CD14-positive monocyte (primary cell): ENCODE results near the gene CYB561A3. TPM values are rescaled to one million over a fixed set of nuclear protein-coding genes. Genes with fewer than 3 reads are reported as not detected.

Experiments used
- DNase-seq, 3 donors: peaks; one replicate each; pipeline ENCODE4 v3.0.0-alpha.2; 2011 to 2022
- H2AFZ ChIP-seq: 2 replicates; pipeline ENCODE4 v1.6.0; 2012; ENCODE audit warnings: mild to moderate bottlenecking, low read depth, low read length, inconsistent platforms; ENCODE audit not compliant: insufficient read depth, poor library complexity, severe bottlenecking
- H3K27ac ChIP-seq, 2 donors: 1 replicate in 1 of 2; 2 replicates in 1 of 2; pipeline ENCODE4 v1.5.1; 2012 to 2013; ENCODE audit warnings: low read length in 2 of 2, control low read depth in 1 of 2, inconsistent platforms in 1 of 2, low read depth in 1 of 2, mild to moderate bottlenecking in 1 of 2
- H3K27me3 ChIP-seq, 2 donors: one replicate each; pipeline versions ENCODE4 v1.6.0 to v1.6.1; 2011 to 2013; ENCODE audit warnings: low read length in 2 of 2; ENCODE audit not compliant: control insufficient read depth in 2 of 2, insufficient read depth in 2 of 2
- H3K36me3 ChIP-seq, 2 donors: replicated peaks in 1 of 2; 1 replicate in 1 of 2; 2 replicates in 1 of 2; pipeline versions ENCODE4 v1.5.1 to v1.6.1; 2012 to 2013; ENCODE audit warnings: low read length in 2 of 2, control low read depth in 1 of 2, inconsistent platforms in 1 of 2, mild to moderate bottlenecking in 1 of 2; ENCODE audit not compliant: insufficient read depth in 2 of 2, control insufficient read depth in 1 of 2
- H3K4me1 ChIP-seq, 2 donors: 1 replicate in 1 of 2; 2 replicates in 1 of 2; pipeline versions ENCODE4 v1.5.1 to v1.6.1; 2012 to 2013; ENCODE audit warnings: low read length in 2 of 2, control low read depth in 1 of 2, inconsistent platforms in 1 of 2, mild to moderate bottlenecking in 1 of 2, moderate library complexity in 1 of 2; ENCODE audit not compliant: insufficient read depth in 2 of 2, control insufficient read depth in 1 of 2
- H3K4me2 ChIP-seq: replicated peaks from 2 replicates; pipeline ENCODE3; 2012; ENCODE audit warnings: low read length, moderate library complexity, mild to moderate bottlenecking; ENCODE audit not compliant: poor library complexity, severe bottlenecking; ENCODE audit errors: extremely low read depth
- H3K4me3 ChIP-seq, 3 experiments: fragments of 200-600 bp in 1 of 3; sonication (generic) in 1 of 3; replicated peaks in 1 of 3; 1 replicate in 2 of 3; 2 replicates in 1 of 3; pipeline ENCODE4 v1.5.1; 2011 to 2013; ENCODE audit warnings: low read length in 3 of 3, mild to moderate bottlenecking in 3 of 3, control low read depth in 2 of 3, low read depth in 2 of 3, inconsistent platforms in 1 of 3, moderate library complexity in 1 of 3
- H3K79me2 ChIP-seq: 2 replicates; pipeline ENCODE4 v1.6.0; 2012; ENCODE audit warnings: mild to moderate bottlenecking, control low read depth, inconsistent platforms, low read length, moderate library complexity; ENCODE audit not compliant: insufficient read depth
- H3K9ac ChIP-seq: 2 replicates; pipeline ENCODE4 v1.6.0; 2017; ENCODE audit warnings: low read length, mild to moderate bottlenecking; ENCODE audit not compliant: insufficient read depth, poor library complexity, severe bottlenecking
- H3K9me3 ChIP-seq, 2 donors: replicated peaks in 1 of 2; 1 replicate in 1 of 2; 2 replicates in 1 of 2; pipeline versions ENCODE4 v1.5.1 to v1.6.1; 2012 to 2013; ENCODE audit warnings: low read length in 2 of 2, control low read depth in 1 of 2; ENCODE audit not compliant: control insufficient read depth in 1 of 2, insufficient read depth in 1 of 2
- H4K20me1 ChIP-seq: 2 replicates; pipeline ENCODE4 v1.6.0; 2012; ENCODE audit warnings: mild to moderate bottlenecking, low read length, control low read depth, moderate library complexity; ENCODE audit not compliant: insufficient read depth
- H3K27ac Mint-ChIP-seq, 7 donors: one replicate each; pipeline ENCODE4 v1.8.0; 2020; ENCODE audit warnings: mild to moderate bottlenecking in 7 of 7, mixed read lengths in 7 of 7, moderate library complexity in 6 of 7, inconsistent platforms in 2 of 7
- H3K27me3 Mint-ChIP-seq, 3 donors: one replicate each; pipeline ENCODE4 v1.8.0; 2021 to 2022; ENCODE audit warnings: low read depth in 3 of 3, mild to moderate bottlenecking in 3 of 3, mixed read lengths in 3 of 3, moderate library complexity in 3 of 3, inconsistent platforms in 1 of 3
- H3K36me3 Mint-ChIP-seq, 2 donors: one replicate each; pipeline ENCODE4 v1.8.0; 2020; ENCODE audit warnings: mixed read lengths in 2 of 2, inconsistent platforms in 1 of 2, mild to moderate bottlenecking in 1 of 2
- H3K4me1 Mint-ChIP-seq: one replicate; pipeline ENCODE4 v1.8.0; 2020; ENCODE audit warnings: mild to moderate bottlenecking, mixed read lengths
- H3K4me3 Mint-ChIP-seq, 2 donors: one replicate each; pipeline ENCODE4 v1.8.0; 2020; ENCODE audit warnings: mild to moderate bottlenecking in 2 of 2, mixed read lengths in 2 of 2, moderate library complexity in 1 of 2
- H3K9me3 Mint-ChIP-seq, 7 donors: one replicate each; pipeline ENCODE4 v1.8.0; 2020 to 2022; ENCODE audit warnings: mixed read lengths in 7 of 7, mild to moderate bottlenecking in 6 of 7, moderate library complexity in 6 of 7, inconsistent platforms in 2 of 7
- WGBS: methylation state at CpG from one replicate; pipeline ENCODE4 v1.1.5; 2013; ENCODE audit warnings: missing lambda C conversion rate; ENCODE audit not compliant: insufficient coverage; 5-methylcytosine and 5-hydroxymethylcytosine counted together
- intact Hi-C, 2 donors: fragments of 100-400 bp; cut with micrococcal nuclease; formaldehyde crosslinking; loops; one replicate each; pipeline versions ENCODE4 v1.15.0 to v1.15.1; 2023
- polyA plus RNA-seq, 3 donors: library from polyadenylated mRNA; depleted of rRNA in 1 of 3; unstranded in 2 of 3; stranded (reverse) in 1 of 3; fragments of 300-500 nt in 2 of 3; fragments of >200 nt in 1 of 3; fragmentation: Illumina TruSeq in 2 of 3; gene quantifications; 1 replicate in 2 of 3; 2 replicates in 1 of 3; pipeline ENCODE4 v1.2.3, GENCODE V29; 2012 to 2021
- TF ChIP-seq, protein P1 (sequence below): fragments of 200-600 bp; IDR thresholded peaks from one replicate; pipeline ENCODE4 v1.8.0; 2022; ENCODE audit warnings: antibody characterized with exemption, mild to moderate bottlenecking

Gene CYB561A3
- polyA plus RNA-seq, 3 donors: 79.7 to 112 (median 112) TPM

DNA sequence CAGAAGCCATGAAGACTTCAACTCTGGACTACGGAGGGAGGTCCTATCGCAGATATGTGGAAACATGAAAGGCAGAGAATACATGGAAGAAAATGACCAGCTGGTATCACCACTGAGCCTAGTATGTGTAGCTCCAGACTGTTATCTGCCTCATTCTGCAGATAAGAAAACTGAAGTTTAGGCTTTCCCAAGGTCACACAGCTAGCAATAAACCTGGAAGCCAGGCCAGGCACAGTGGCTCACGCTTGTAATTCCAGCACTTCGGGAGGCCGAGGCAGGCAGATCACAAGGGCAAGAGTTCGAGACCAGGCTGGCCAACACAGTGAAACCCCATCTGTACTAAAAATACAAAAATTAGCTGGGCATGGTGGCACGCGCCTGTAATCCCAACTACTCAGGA lies 50.9 kb downstream of the CYB561A3 start:
- TF ChIP-seq, protein P1, sequence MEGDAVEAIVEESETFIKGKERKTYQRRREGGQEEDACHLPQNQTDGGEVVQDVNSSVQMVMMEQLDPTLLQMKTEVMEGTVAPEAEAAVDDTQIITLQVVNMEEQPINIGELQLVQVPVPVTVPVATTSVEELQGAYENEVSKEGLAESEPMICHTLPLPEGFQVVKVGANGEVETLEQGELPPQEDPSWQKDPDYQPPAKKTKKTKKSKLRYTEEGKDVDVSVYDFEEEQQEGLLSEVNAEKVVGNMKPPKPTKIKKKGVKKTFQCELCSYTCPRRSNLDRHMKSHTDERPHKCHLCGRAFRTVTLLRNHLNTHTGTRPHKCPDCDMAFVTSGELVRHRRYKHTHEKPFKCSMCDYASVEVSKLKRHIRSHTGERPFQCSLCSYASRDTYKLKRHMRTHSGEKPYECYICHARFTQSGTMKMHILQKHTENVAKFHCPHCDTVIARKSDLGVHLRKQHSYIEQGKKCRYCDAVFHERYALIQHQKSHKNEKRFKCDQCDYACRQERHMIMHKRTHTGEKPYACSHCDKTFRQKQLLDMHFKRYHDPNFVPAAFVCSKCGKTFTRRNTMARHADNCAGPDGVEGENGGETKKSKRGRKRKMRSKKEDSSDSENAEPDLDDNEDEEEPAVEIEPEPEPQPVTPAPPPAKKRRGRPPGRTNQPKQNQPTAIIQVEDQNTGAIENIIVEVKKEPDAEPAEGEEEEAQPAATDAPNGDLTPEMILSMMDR: no peak
- no peaks in the 10 kb centered on the region for H3K4me1 ChIP-seq
- intact Hi-C loops: no loop called here

DNA sequence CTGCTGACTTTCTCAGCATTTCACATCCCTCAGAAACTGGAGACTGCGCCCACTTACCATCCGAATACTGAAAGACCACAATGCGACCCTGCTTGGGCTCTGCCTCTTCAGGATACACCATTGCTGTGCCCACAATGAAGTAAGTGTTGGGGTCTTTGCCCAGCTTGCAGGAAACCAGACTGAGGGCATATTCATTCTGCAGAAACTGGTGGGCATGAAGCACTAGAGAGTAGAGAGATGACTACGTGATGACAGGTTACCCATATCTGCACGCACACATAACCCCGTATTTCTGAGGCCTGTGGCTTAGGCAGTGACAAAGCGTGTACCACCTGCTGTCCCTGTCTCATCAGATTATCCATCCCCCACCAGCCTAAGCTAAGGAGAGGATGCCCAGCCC lies 51.9 kb downstream of the CYB561A3 start:
- Histone ChIP-seq H3K27ac (no peak overlapping the region), H3K4me3 (no peak overlapping the region), H3K4me2 (no peak overlapping the region), H4K20me1 (no peaks in the 10 kb centered on the region), H3K9ac (no peak overlapping the region), H3K4me1 (no peaks in the 10 kb centered on the region), H3K27me3 (no peaks in the 10 kb centered on the region), H3K9me3 (no peaks in the 10 kb centered on the region), H3K79me2 (no peaks in the 10 kb centered on the region), H3K36me3 (peaks cover 96 to 100% of the 10 kb centered on the region in 2 donors), H2AFZ (no peak overlapping the region)
- Mint-ChIP-seq H3K9me3 (no peaks in the 10 kb centered on the region), H3K27ac (no peak overlapping the region), H3K4me3 (no peak overlapping the region), H3K4me1 (no peaks in the 10 kb centered on the region), H3K36me3 (peaks cover 10 to 41% of the 10 kb centered on the region in 2 donors), H3K27me3 (no peaks in the 10 kb centered on the region)
- TF ChIP-seq, protein P1: no peak
- 96% methylated on average over 4 of the region's 7 CpGs for WGBS
- no peak for DNase-seq
- intact Hi-C loops: no loop called here

More for the DNA sequence above, 50.9 kb downstream of the CYB561A3 start:
- Mint-ChIP-seq H3K4me1 (no peaks in the 10 kb centered on the region), H3K9me3 (no peaks in the 10 kb centered on the region), H3K36me3 (peaks cover 5 to 39% of the 10 kb centered on the region in 2 donors), H3K4me3 (no peak overlapping the region), H3K27me3 (no peaks in the 10 kb centered on the region), H3K27ac (peak overlapping the region in 1 of 7 donors; percentile 0)
- Histone ChIP-seq H3K9ac (no peak overlapping the region), H4K20me1 (no peaks in the 10 kb centered on the region), H3K4me2 (no peak overlapping the region), H2AFZ (no peak overlapping the region), H3K4me3 (no peak overlapping the region), H3K9me3 (no peaks in the 10 kb centered on the region), H3K36me3 (peaks cover 94 to 100% of the 10 kb centered on the region in 2 donors), H3K79me2 (no peaks in the 10 kb centered on the region), H3K27ac (no peak overlapping the region), H3K27me3 (no peaks in the 10 kb centered on the region)
- WGBS: 83% methylated on average over 1 of the region's 8 CpGs
- DNase-seq: no peak
